ENCODE data around the gene FLAD1.
A peak's percentile ranks its signal among the peaks of the same experiment; 100 is the strongest.

FLAD1 gene

DNA sequence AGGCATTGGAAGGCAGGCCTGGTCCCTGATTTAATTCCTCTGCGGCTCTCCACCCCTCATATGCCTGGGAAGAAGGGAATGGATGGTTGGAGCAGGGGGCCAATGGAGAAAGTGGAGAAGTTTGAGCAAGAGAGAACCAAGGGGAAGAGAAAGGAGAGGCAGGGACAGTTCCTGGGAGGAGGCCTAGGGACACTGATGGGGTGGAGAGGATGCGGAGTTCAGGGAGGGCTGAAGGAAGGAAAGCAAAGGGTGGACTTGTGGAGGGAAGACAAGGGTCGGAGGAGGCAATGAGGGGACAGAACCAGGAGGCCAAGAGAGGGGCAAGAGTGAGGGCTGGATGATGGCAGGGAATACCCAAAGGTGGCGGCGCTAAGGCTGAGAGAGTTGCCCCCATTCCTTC lies 26.6 kb downstream of the FLAD1 start:
- Histone ChIP-seq H3K36me3 (ENCODE audit: control insufficient read depth, insufficient read depth, low read length, severe bottlenecking) (peaks cover 14% of the 10 kb centered on the region), H3K9me3 (ENCODE audit: control insufficient read depth, low read length) (no peaks in the 10 kb centered on the region), H3K9ac (ENCODE audit: low read length) (no peak overlapping the region), H3K4me3 (ENCODE audit: low read length) (no peak overlapping the region), H3K4me1 (ENCODE audit: control insufficient read depth, insufficient read depth, low read length) (peaks cover 52% of the 10 kb centered on the region), H3K27me3 (replicated peaks; ENCODE audit: control insufficient read depth, insufficient read depth, low read length) (no peaks in the 10 kb centered on the region)
- DNase-seq (ENCODE audit: low read depth): no peak

DNA sequence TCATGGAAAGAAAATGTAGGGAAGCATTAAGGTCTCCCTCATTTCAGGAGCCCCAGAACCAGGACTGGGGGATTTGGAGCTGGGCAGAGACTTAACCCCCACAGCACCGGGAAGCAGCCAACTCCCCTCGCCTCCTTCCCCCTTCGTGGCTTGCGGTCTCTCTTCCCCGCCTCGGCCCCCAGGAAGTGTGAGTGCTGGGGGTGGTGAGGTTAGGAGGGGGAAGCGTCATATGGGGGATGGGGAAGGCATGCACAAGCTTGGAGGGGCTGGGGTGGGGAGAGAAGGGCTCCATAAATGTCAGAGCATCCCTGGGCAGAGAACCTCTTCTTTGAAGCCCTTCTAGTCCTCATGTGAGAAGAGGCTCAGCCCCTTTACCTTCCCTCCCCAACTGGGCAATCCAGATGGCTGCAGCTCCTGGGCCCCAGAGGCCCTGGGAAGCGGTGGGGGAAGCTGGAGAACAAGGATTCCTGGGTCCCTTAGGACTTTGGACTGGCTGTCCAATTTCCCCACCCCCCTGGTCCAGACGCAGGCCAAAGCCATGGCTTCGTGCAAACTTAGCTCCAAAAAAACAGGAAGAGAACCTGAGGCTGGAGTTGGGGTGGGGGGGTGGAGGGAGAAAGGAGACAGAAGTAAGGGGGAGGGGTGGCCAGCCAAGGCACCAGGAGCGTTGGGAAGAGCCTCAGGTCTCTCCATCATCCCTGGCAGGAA lies 27.2 kb downstream of the FLAD1 start:
- no peaks in the 10 kb centered on the region for H3K9me3 ChIP-seq (ENCODE audit: control insufficient read depth, low read length)
- peaks cover 47% of the 10 kb centered on the region for H3K4me1 ChIP-seq (ENCODE audit: control insufficient read depth, insufficient read depth, low read length)
- DNase-seq (ENCODE audit: low read depth): no peak
- no peaks in the 10 kb centered on the region for H3K27me3 ChIP-seq (replicated peaks; ENCODE audit: control insufficient read depth, insufficient read depth, low read length)
- H3K4me3 ChIP-seq (ENCODE audit: low read length): no peak overlapping the region
- peaks cover 20% of the 10 kb centered on the region for H3K36me3 ChIP-seq (ENCODE audit: control insufficient read depth, insufficient read depth, low read length, severe bottlenecking)
- no peak overlapping the region for H3K9ac ChIP-seq (ENCODE audit: low read length)

- Histone ChIP-seq H3K4me1 (ENCODE audit: control insufficient read depth, insufficient read depth, low read length) (peaks cover 40% of the 10 kb centered on the region), H3K9ac (ENCODE audit: low read length) (no peak overlapping the region), H3K4me3 (ENCODE audit: low read length) (no peak overlapping the region), H3K27me3 (replicated peaks; ENCODE audit: control insufficient read depth, insufficient read depth, low read length) (no peaks in the 10 kb centered on the region), H3K36me3 (ENCODE audit: control insufficient read depth, insufficient read depth, low read length, severe bottlenecking) (peaks cover 26% of the 10 kb centered on the region), H3K9me3 (ENCODE audit: control insufficient read depth, low read length) (no peaks in the 10 kb centered on the region)
- DNase-seq (ENCODE audit: low read depth): no peak
Observed at GRCh38 chr1:155011004-155011416, 27.9 kb downstream of the FLAD1 start.

DNA sequence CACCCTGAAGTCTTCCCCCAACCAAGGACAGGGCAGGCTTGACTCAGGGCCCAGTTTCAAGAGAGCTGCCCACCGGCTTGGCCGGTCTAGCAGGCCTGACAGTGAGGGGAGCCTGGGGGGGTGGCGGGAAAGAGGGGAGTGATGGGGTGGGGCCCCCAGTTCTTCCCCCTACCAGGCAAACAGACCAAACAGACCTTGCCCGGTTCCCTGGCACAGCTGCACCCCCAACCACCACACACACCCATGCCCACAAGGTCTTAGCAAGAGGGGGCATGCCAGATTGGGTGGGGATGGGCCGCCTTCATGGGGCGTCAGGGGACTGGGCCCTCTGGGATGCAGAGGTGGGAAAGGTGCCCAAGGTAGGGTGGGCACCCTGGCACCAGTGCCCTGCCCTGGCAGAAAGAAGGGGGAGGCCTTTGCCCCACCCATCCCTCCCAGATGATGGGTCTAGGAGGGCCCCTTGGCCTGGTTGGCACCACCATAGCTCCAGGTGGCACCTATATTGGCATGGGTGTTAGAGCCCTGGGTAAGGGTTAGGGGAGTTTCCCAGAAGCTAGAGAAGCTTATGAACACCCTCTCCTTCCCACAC lies 28.4 kb downstream of the FLAD1 start:
- peaks cover 35% of the 10 kb centered on the region for H3K4me1 ChIP-seq (ENCODE audit: control insufficient read depth, insufficient read depth, low read length)
- H3K9me3 ChIP-seq (ENCODE audit: control insufficient read depth, low read length): no peaks in the 10 kb centered on the region
- peaks cover 30% of the 10 kb centered on the region for H3K36me3 ChIP-seq (ENCODE audit: control insufficient read depth, insufficient read depth, low read length, severe bottlenecking)
- DNase-seq (ENCODE audit: low read depth): no peak
- no peak overlapping the region for H3K9ac ChIP-seq (ENCODE audit: low read length)
- no peaks in the 10 kb centered on the region for H3K27me3 ChIP-seq (replicated peaks; ENCODE audit: control insufficient read depth, insufficient read depth, low read length)
- H3K4me3 ChIP-seq (ENCODE audit: low read length): no peak overlapping the region

DNA sequence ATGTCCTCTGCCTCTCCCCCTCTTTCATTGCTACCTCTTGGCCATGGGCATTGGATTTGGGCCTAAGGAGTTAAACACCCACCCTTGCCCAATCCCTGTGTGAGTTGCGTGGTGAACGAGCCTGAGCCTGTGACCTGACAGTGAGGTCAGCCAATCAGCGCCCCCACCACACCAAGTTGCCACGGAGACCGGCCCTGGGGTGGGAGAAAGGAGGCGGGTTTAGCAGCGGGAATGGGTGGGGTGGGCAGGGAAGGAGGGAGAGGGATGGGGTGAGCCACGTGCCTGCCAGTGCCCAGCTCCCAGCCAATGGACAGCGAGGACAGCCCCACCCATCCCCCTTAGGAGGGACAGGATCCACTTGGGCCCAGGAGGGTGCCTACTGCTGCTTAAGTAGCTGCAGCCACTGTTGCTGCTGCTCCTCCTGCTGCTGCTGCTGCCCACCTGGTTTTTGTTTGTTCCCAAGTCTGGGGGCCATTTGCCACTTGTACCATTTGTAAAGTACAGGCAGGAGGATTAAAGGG lies 28.9 kb downstream of the FLAD1 start:
- Histone ChIP-seq H3K4me3 (ENCODE audit: low read length) (peak overlapping the region; percentile 18), H3K27me3 (replicated peaks; ENCODE audit: control insufficient read depth, insufficient read depth, low read length) (no peaks in the 10 kb centered on the region), H3K9me3 (ENCODE audit: control insufficient read depth, low read length) (no peaks in the 10 kb centered on the region), H3K4me1 (ENCODE audit: control insufficient read depth, insufficient read depth, low read length) (peaks cover 36% of the 10 kb centered on the region), H3K36me3 (ENCODE audit: control insufficient read depth, insufficient read depth, low read length, severe bottlenecking) (peaks cover 33% of the 10 kb centered on the region), H3K9ac (ENCODE audit: low read length) (peak overlapping the region; percentile 70)
- DNase-seq (ENCODE audit: low read depth): peak; percentile 48

- Histone ChIP-seq H3K4me1 (ENCODE audit: control insufficient read depth, insufficient read depth, low read length) (peaks cover 33% of the 10 kb centered on the region), H3K36me3 (ENCODE audit: control insufficient read depth, insufficient read depth, low read length, severe bottlenecking) (peaks cover 33% of the 10 kb centered on the region), H3K9ac (ENCODE audit: low read length) (peak overlapping the region; percentile 70), H3K27me3 (replicated peaks; ENCODE audit: control insufficient read depth, insufficient read depth, low read length) (no peaks in the 10 kb centered on the region), H3K4me3 (ENCODE audit: low read length) (no peak overlapping the region), H3K9me3 (ENCODE audit: control insufficient read depth, low read length) (no peaks in the 10 kb centered on the region)
- no peak for DNase-seq (ENCODE audit: low read depth)
Observed at GRCh38 chr1:155012776-155013602, 29.8 kb downstream of the FLAD1 start.

GRCh38 chr1:155013632-155014031 lies 30.5 kb downstream of the FLAD1 start:
- Histone ChIP-seq H3K9me3 (ENCODE audit: control insufficient read depth, low read length) (no peaks in the 10 kb centered on the region), H3K9ac (ENCODE audit: low read length) (no peak overlapping the region), H3K4me3 (ENCODE audit: low read length) (no peak overlapping the region), H3K27me3 (replicated peaks; ENCODE audit: control insufficient read depth, insufficient read depth, low read length) (no peaks in the 10 kb centered on the region), H3K4me1 (ENCODE audit: control insufficient read depth, insufficient read depth, low read length) (peaks cover 33% of the 10 kb centered on the region), H3K36me3 (ENCODE audit: control insufficient read depth, insufficient read depth, low read length, severe bottlenecking) (peaks cover 33% of the 10 kb centered on the region)
- no peak for DNase-seq (ENCODE audit: low read depth)

DNA sequence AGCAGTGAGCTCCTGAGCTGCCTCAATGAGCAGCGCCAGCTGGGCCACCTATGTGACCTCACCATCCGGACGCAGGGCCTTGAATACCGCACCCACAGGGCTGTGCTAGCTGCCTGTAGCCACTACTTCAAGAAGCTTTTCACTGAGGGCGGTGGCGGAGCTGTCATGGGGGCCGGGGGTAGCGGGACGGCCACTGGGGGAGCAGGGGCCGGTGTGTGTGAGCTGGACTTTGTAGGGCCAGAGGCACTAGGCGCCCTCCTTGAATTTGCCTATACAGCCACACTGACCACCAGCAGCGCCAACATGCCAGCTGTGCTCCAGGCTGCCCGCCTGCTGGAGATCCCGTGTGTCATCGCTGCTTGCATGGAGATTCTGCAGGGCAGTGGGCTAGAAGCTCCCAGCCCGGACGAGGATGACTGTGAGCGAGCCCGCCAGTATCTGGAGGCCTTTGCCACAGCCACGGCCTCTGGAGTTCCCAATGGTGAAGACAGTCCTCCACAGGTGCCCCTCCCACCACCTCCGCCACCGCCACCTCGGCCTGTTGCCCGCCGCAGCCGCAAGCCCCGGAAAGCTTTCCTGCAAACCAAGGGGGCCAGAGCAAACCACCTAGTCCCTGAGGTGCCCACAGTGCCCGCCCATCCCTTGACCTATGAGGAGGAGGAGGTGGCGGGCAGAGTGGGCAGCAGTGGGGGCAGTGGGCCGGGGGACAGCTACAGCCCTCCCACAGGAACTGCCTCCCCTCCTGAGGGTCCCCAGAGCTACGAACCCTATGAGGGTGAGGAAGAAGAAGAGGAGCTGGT lies 31.8 kb downstream of the FLAD1 start:
- no peak for DNase-seq (ENCODE audit: low read depth)
- no peak overlapping the region for H3K9ac ChIP-seq (ENCODE audit: low read length)
- peaks cover 45% of the 10 kb centered on the region for H3K4me1 ChIP-seq (ENCODE audit: control insufficient read depth, insufficient read depth, low read length)
- peaks cover 33% of the 10 kb centered on the region for H3K36me3 ChIP-seq (ENCODE audit: control insufficient read depth, insufficient read depth, low read length, severe bottlenecking)
- no peaks in the 10 kb centered on the region for H3K9me3 ChIP-seq (ENCODE audit: control insufficient read depth, low read length)
- H3K27me3 ChIP-seq (replicated peaks; ENCODE audit: control insufficient read depth, insufficient read depth, low read length): no peaks in the 10 kb centered on the region
- no peak overlapping the region for H3K4me3 ChIP-seq (ENCODE audit: low read length)

DNA sequence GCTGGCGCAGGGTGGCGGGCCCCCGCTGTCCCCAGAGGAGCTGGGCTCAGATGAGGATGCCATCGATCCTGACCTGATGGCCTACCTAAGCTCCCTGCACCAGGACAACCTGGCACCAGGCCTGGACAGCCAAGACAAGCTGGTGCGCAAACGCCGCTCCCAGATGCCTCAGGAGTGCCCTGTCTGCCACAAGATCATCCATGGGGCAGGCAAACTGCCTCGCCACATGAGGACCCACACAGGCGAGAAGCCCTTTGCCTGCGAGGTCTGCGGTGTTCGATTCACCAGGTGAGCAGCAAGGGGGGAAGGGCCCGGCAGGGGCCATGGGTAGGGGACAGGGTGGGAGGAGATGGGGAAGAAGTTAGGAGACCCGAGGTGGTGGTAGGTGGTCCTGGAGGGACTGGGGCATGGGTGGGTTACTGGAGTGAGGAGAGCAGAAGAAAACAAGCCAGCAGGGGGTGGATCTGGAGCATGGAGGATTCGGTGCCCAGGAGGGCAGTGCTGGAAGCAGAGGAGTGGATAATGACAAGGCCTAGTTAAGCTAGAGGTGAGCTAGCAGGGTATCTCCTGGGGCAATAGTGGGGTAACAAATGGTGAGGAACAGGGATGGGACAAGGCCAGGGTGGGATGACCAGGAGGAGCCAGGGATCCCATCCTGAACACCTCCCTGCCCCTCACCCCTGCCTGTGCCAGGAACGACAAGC lies 32.5 kb downstream of the FLAD1 start:
- H3K36me3 ChIP-seq (ENCODE audit: control insufficient read depth, insufficient read depth, low read length, severe bottlenecking): peaks cover 33% of the 10 kb centered on the region
- no peaks in the 10 kb centered on the region for H3K27me3 ChIP-seq (replicated peaks; ENCODE audit: control insufficient read depth, insufficient read depth, low read length)
- no peak overlapping the region for H3K4me3 ChIP-seq (ENCODE audit: low read length)
- no peak overlapping the region for H3K9ac ChIP-seq (ENCODE audit: low read length)
- no peaks in the 10 kb centered on the region for H3K9me3 ChIP-seq (ENCODE audit: control insufficient read depth, low read length)
- no peak for DNase-seq (ENCODE audit: low read depth)
- peaks cover 45% of the 10 kb centered on the region for H3K4me1 ChIP-seq (ENCODE audit: control insufficient read depth, insufficient read depth, low read length)

- Histone ChIP-seq H3K4me3 (ENCODE audit: low read length) (no peak overlapping the region), H3K4me1 (ENCODE audit: control insufficient read depth, insufficient read depth, low read length) (peaks cover 45% of the 10 kb centered on the region), H3K9ac (ENCODE audit: low read length) (peak overlapping the region; percentile 84), H3K36me3 (ENCODE audit: control insufficient read depth, insufficient read depth, low read length, severe bottlenecking) (peaks cover 29% of the 10 kb centered on the region), H3K9me3 (ENCODE audit: control insufficient read depth, low read length) (no peaks in the 10 kb centered on the region), H3K27me3 (replicated peaks; ENCODE audit: control insufficient read depth, insufficient read depth, low read length) (no peaks in the 10 kb centered on the region)
- DNase-seq (ENCODE audit: low read depth): no peak
Observed at GRCh38 chr1:155016231-155016831, 33.2 kb downstream of the FLAD1 start.

Data from adipocyte (in vitro differentiated cells).